ENCODE data around the gene PPP2R5C. TPM values are rescaled to one million over a fixed set of nuclear protein-coding genes. Genes with fewer than 3 reads are reported as not detected.
A peak's percentile ranks its signal among the peaks of the same experiment; 100 is the strongest.

Gene PPP2R5C
- total RNA-seq, 4 donors from 2014 or later: 66.2 to 211 (median 116) TPM

- 81% methylated on average over 10 of the region's 10 CpGs; no CpG with 5 or more reads in 1 of the 2 donors for WGBS, 2 donors (ENCODE audit: low coverage in 1 of 2)
These were observed 14.3 kb downstream of the PPP2R5C start for GRCh38 chr14:101775826-101776225.

GRCh38 chr14:101776344-101776743 is 14.8 kb downstream of the PPP2R5C start:
- Histone ChIP-seq H3K4me1 (peaks cover 0 to 16% (median 12%) of the 10 kb centered on the region in 4 donors), H3K27ac (no peak overlapping the region), H3K27me3 (no peaks in the 10 kb centered on the region), H3K4me3 (no peak overlapping the region), H3K36me3 (no peaks in the 10 kb centered on the region), H3K9me3 (no peaks in the 10 kb centered on the region)
- TF ChIP-seq CTCF (IDR thresholded peaks at IDR 0.05) (no peak), POLR2AphosphoS5 (IDR thresholded peaks at IDR 0.05) (no peak), POLR2A (IDR thresholded peaks at IDR 0.05) (no peak), EP300 (IDR thresholded peaks at IDR 0.05; ENCODE audit: low read depth) (no peak)
- 78 to 87% methylated on average over 6 of the region's 6 CpGs for WGBS, 2 donors (ENCODE audit: low coverage in 1 of 2)
- intact Hi-C loops (cut with DNase I; ENCODE audit: low total_unique reads): loop anchor here (10.0 kb wide), 2 partner anchors 68 to 108 kb away; no protein-coding TSS in a partner anchor
- no peak for DNase-seq
- in situ Hi-C loops (cut with MboI; ENCODE audit: low pct_ligation_motif_present in 1 of 4, low pct_unique_long_range_greater_than_20kb in 1 of 4, low sequenced_read_pairs in 3 of 4): loop anchor here in 2 of 4 donors (10.0 kb wide), 2 partner anchors 68 to 168 kb away; no protein-coding TSS in a partner anchor

More at GRCh38 chr14:101775826-101776225, 14.3 kb downstream of the PPP2R5C start:
- H3K9me3 ChIP-seq: no peaks in the 10 kb centered on the region
- H3K27me3 ChIP-seq: no peaks in the 10 kb centered on the region
- intact Hi-C loops (cut with DNase I; ENCODE audit: low total_unique reads) (loop anchor here (10.0 kb wide), 2 partner anchors 69 to 109 kb away; no protein-coding TSS in a partner anchor), in situ Hi-C loops (cut with MboI; ENCODE audit: low pct_ligation_motif_present in 1 of 4, low pct_unique_long_range_greater_than_20kb in 1 of 4, low sequenced_read_pairs in 3 of 4) (loop anchor here in 2 of 4 donors (10.0 kb wide), 2 partner anchors 69 to 169 kb away; no protein-coding TSS in a partner anchor)
- H3K4me3 ChIP-seq: no peak overlapping the region
- no peaks in the 10 kb centered on the region for H3K36me3 ChIP-seq
- no peak for DNase-seq
- TF ChIP-seq POLR2A (IDR thresholded peaks at IDR 0.05) (no peak), CTCF (IDR thresholded peaks at IDR 0.05) (no peak), POLR2AphosphoS5 (IDR thresholded peaks at IDR 0.05) (no peak), EP300 (IDR thresholded peaks at IDR 0.05; ENCODE audit: low read depth) (no peak)
- peaks cover 0 to 12% (median 8%) of the 10 kb centered on the region in 4 donors for H3K4me1 ChIP-seq
- H3K27ac ChIP-seq: peak overlapping the region in 1 of 4 donors; percentile 22

- DNase-seq: no peak
- 79 to 89% methylated on average over 3 to 11 of the region's 11 CpGs for WGBS, 2 donors (ENCODE audit: low coverage in 1 of 2)
- intact Hi-C loops (cut with DNase I; ENCODE audit: low total_unique reads): no loop called here
- peaks cover 0 to 17% (median 15%) of the 10 kb centered on the region in 4 donors for H3K4me1 ChIP-seq
- no peak overlapping the region for H3K27ac ChIP-seq
- H3K4me3 ChIP-seq: no peak overlapping the region
- TF ChIP-seq EP300 (IDR thresholded peaks at IDR 0.05; ENCODE audit: low read depth) (no peak), POLR2A (IDR thresholded peaks at IDR 0.05) (no peak), CTCF (IDR thresholded peaks at IDR 0.05) (no peak), POLR2AphosphoS5 (IDR thresholded peaks at IDR 0.05) (no peak)
- H3K9me3 ChIP-seq: no peaks in the 10 kb centered on the region
- H3K27me3 ChIP-seq: no peaks in the 10 kb centered on the region
- in situ Hi-C loops (cut with MboI; ENCODE audit: low pct_ligation_motif_present in 1 of 4, low pct_unique_long_range_greater_than_20kb in 1 of 4, low sequenced_read_pairs in 3 of 4): no loop called here
- H3K36me3 ChIP-seq: no peaks in the 10 kb centered on the region
These were observed 18.9 kb downstream of the PPP2R5C start for GRCh38 chr14:101780390-101780789.

GRCh38 chr14:101780887-101781239 is 19.4 kb downstream of the PPP2R5C start:
- Histone ChIP-seq H3K36me3 (no peaks in the 10 kb centered on the region), H3K27ac (no peak overlapping the region), H3K4me1 (peaks cover 0 to 17% (median 15%) of the 10 kb centered on the region in 4 donors), H3K4me3 (peak overlapping the region; percentile 46 to 68 (median 58)), H3K27me3 (no peaks in the 10 kb centered on the region), H3K9me3 (no peaks in the 10 kb centered on the region)
- DNase-seq: peak; percentile 36
- in situ Hi-C loops (cut with MboI; ENCODE audit: low pct_ligation_motif_present in 1 of 4, low pct_unique_long_range_greater_than_20kb in 1 of 4, low sequenced_read_pairs in 3 of 4): no loop called here
- TF ChIP-seq CTCF (IDR thresholded peaks at IDR 0.05) (no peak), POLR2A (IDR thresholded peaks at IDR 0.05) (no peak)
- intact Hi-C loops (cut with DNase I; ENCODE audit: low total_unique reads): no loop called here
- WGBS, 2 donors (ENCODE audit: low coverage in 1 of 2): 37% methylated on average over 7 of the region's 15 CpGs; no CpG with 5 or more reads in 1 of the 2 donors

All from transverse colon (tissue), 4 donors.